NCI-H2029 treated with DMSO at 0.1 percent for 48 hours (cell line): ENCODE data around the gene ZBTB7B.

Source experiments
- DNase-seq: peaks from one replicate; lab custom pipeline; 2025; lab: John Stamatoyannopoulos, UW

The ZBTB7B gene

GRCh38 chr1:155002464-155003226, at the start of gene ZBTB7B:
ZBTB7B (plus strand) TSS chr1:155002802; CDS start chr1:155014661, 11,859 bp downstream.
- DNase-seq: no peak

- no peak for DNase-seq
These were observed 49.0 kb upstream of the ZBTB7B start for GRCh38 chr1:154953611-154954038.

- DNase-seq: no peak
These were observed 48.1 kb upstream of the ZBTB7B start for GRCh38 chr1:154954541-154954940.

GRCh38 chr1:154955039-154955717, 47.4 kb upstream of the ZBTB7B start:
- peak; percentile 23 for DNase-seq

GRCh38 chr1:154955718-154956543, 46.7 kb upstream of the ZBTB7B start, which contains the start of gene PBXIP1:
PBXIP1 (minus strand) TSS chr1:154956099; CDS start chr1:154953721, 2,378 bp downstream.
- peak; percentile 65 for DNase-seq

- no peak for DNase-seq
These were observed 46.1 kb upstream of the ZBTB7B start for GRCh38 chr1:154956544-154956941.

GRCh38 chr1:154957091-154957657, 45.4 kb upstream of the ZBTB7B start:
- DNase-seq: no peak

GRCh38 chr1:154958036-154958435, 44.6 kb upstream of the ZBTB7B start:
- no peak for DNase-seq

GRCh38 chr1:154958681-154959425, 43.7 kb upstream of the ZBTB7B start:
- no peak for DNase-seq

GRCh38 chr1:154959426-154959780, 43.2 kb upstream of the ZBTB7B start:
- no peak for DNase-seq

GRCh38 chr1:154960446-154961136, 42.0 kb upstream of the ZBTB7B start:
- DNase-seq: no peak

GRCh38 chr1:154961207-154962155, 41.1 kb upstream of the ZBTB7B start, which contains the start of gene PYGO2:
PYGO2 (minus strand) TSS chr1:154961782; CDS start chr1:154961576, 206 bp downstream.
- DNase-seq: peak; percentile 12

- no peak for DNase-seq
These were observed 40.3 kb upstream of the ZBTB7B start for GRCh38 chr1:154962156-154962749.

- no peak for DNase-seq
These were observed 39.7 kb upstream of the ZBTB7B start for GRCh38 chr1:154962795-154963330.

GRCh38 chr1:154963643-154964042, 39.0 kb upstream of the ZBTB7B start:
- DNase-seq: no peak

- no peak for DNase-seq
These were observed 38.2 kb upstream of the ZBTB7B start for GRCh38 chr1:154964359-154964758.

GRCh38 chr1:154966111-154966510, 36.5 kb upstream of the ZBTB7B start:
- no peak for DNase-seq

GRCh38 chr1:154967331-154967950, 35.2 kb upstream of the ZBTB7B start:
- DNase-seq: no peak
